ENCODE data around the gene TNC. TPM values are rescaled to one million over a fixed set of nuclear protein-coding genes. Genes with fewer than 3 reads are reported as not detected.

Gene TNC
- total RNA-seq, 6 experiments from 2014 or later = 51.6 to 86.3 (median 70.4) TPM

DNA sequence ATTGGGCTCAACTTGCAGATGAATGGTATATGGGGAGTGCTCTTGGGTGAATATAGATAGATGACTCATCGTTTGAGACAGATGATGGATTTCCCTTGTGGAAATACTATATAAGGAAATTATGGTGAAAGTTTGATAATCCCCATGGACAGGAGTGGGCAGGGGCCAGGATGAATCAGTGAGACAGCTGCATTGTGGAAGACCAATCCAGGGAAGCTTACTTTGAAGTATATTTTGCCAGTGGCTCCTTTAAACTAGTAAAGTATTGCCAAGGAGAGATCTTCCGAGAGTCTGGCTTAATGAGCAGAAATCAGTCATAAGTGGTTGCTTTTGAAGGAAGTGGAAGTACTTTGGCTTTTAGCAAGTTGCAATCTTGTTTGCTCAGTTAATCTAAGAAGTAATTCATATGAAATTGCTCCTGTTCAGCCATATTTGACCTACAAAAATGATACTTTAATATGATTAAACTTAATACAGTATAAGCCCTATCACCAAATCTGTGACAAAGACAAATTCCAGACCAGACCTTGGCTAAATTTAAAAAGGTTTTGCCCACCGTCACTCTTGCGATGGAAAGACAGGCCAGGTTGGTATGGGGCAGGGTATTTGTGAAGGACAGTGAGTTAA lies 9.3 kb upstream of the TNC start:
- Mint-ChIP-seq H3K9me3 (peaks cover 8% of the 10 kb centered on the region), H3K4me3 (no peak overlapping the region), H3K4me1 (ENCODE audit: low read depth) (peaks cover 18% of the 10 kb centered on the region), H3K27me3 (ENCODE audit: insufficient read depth) (no peaks in the 10 kb centered on the region; the same call in 1 of the 2 replicates), H3K27ac (no peak overlapping the region), H3K36me3 (ENCODE audit: low read depth) (peaks cover 8% of the 10 kb centered on the region)
- TF ChIP-seq, protein P1, sequence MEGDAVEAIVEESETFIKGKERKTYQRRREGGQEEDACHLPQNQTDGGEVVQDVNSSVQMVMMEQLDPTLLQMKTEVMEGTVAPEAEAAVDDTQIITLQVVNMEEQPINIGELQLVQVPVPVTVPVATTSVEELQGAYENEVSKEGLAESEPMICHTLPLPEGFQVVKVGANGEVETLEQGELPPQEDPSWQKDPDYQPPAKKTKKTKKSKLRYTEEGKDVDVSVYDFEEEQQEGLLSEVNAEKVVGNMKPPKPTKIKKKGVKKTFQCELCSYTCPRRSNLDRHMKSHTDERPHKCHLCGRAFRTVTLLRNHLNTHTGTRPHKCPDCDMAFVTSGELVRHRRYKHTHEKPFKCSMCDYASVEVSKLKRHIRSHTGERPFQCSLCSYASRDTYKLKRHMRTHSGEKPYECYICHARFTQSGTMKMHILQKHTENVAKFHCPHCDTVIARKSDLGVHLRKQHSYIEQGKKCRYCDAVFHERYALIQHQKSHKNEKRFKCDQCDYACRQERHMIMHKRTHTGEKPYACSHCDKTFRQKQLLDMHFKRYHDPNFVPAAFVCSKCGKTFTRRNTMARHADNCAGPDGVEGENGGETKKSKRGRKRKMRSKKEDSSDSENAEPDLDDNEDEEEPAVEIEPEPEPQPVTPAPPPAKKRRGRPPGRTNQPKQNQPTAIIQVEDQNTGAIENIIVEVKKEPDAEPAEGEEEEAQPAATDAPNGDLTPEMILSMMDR (IDR thresholded peaks at IDR 0.05) = no peak
- no peak for DNase-seq

DNA sequence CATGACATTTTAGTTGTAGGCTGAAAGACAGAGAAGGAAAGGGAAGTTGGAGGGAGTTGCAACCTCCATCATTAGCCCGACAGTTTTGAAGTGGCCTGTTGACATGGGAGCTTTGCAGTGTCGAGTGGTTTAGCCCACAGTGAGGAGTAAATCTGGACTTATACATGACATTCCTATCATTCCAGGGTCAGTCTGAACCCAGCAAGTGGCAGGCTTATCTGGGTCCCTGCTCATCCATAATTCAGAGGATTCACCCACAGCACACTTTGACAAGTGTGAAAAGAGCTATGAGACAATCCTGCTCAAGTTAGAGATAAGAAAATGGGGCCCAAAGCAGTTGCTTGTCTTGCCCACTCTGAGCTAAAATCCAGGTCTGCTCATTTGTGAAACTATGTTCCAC lies 8.4 kb upstream of the TNC start:
- Mint-ChIP-seq H3K27ac (no peak overlapping the region), H3K27me3 (ENCODE audit: insufficient read depth) (no peaks in the 10 kb centered on the region; the same call in 1 of the 2 replicates), H3K4me3 (no peak overlapping the region), H3K4me1 (ENCODE audit: low read depth) (peaks cover 22% of the 10 kb centered on the region), H3K36me3 (ENCODE audit: low read depth) (peaks cover 8% of the 10 kb centered on the region), H3K9me3 (peaks cover 8% of the 10 kb centered on the region)
- TF ChIP-seq, protein P1 (IDR thresholded peaks at IDR 0.05) = no peak
- no peak for DNase-seq

DNA sequence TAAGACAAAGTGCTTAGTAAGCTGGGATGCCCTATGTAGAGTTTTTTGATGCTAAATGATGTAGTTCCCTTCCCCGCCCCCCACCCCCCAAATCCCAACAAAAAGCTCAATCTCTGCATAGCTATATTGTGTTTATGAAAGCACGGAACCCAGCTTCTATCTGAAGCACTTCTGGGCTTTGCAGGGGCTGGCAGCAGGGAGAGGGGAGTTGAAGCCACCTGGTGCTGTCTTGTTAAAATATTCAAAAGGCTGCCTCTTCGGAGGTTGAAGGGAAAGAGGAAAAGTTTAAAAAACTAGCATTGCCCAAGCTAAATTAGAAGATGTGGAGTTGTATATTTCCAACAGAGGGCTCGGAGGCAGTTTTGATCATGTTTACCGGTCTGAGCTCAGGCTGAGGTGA lies 5.0 kb upstream of the TNC start:
- H3K27me3 Mint-ChIP-seq (ENCODE audit: insufficient read depth) = no peaks in the 10 kb centered on the region; the same call in 1 of the 2 replicates
- no peak overlapping the region for H3K4me3 Mint-ChIP-seq
- H3K27ac Mint-ChIP-seq = no peak overlapping the region
- peaks cover 8% of the 10 kb centered on the region for H3K36me3 Mint-ChIP-seq (ENCODE audit: low read depth)
- peaks cover 8% of the 10 kb centered on the region for H3K9me3 Mint-ChIP-seq
- H3K4me1 Mint-ChIP-seq (ENCODE audit: low read depth) = peaks cover 47% of the 10 kb centered on the region
- TF ChIP-seq, protein P1 (IDR thresholded peaks at IDR 0.05) = no peak
- DNase-seq = no peak

DNA sequence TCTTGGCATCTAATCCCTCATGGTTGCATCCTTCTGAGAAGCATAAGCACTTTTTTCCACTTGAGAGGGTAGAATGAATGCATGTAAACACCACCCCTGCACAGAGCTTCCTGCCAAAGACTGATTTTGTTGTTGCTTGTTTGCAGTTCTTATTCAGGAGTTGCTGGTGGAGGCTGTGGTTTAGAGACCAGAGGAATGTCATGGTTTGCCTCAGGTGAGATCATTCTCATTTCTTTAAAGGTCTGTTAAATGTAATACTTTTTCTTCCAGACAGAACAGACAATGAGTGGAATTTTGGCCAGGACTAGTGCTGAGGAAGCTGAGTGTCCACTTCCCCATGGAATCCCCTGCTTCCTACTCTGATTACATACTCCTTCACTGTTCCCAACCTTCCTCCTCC lies 3.2 kb upstream of the TNC start:
- Mint-ChIP-seq H3K4me3 (no peak overlapping the region), H3K27me3 (ENCODE audit: insufficient read depth) (no peaks in the 10 kb centered on the region; the same call in 1 of the 2 replicates), H3K36me3 (ENCODE audit: low read depth) (peaks cover 8% of the 10 kb centered on the region), H3K27ac (no peak overlapping the region), H3K9me3 (peaks cover 8% of the 10 kb centered on the region), H3K4me1 (ENCODE audit: low read depth) (peaks cover 49% of the 10 kb centered on the region)
- no peak for DNase-seq
- TF ChIP-seq, protein P1 (IDR thresholded peaks at IDR 0.05) = no peak

DNA sequence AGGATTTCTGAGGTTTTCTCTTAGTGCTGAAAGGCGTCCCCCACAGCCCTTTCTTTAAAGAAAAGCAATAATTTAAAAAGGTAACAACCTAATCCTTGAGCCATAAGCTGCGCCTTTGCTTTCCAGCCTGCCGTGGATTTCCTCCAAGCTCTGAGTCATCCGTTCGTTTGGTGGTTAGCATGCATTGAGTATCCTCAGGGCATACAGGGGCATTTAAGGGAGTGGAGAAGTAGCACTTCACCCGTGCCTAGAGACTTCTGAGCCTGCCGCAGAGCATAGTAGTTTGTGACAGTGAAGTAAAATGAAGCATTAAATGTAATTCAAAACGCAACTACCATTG lies 892 bp upstream of the TNC start:
- peak; percentile 97 for DNase-seq
- TF ChIP-seq, protein P1 (IDR thresholded peaks at IDR 0.05) = no peak
- Mint-ChIP-seq H3K27ac (peak overlapping the region; percentile 73), H3K4me3 (peak overlapping the region; percentile 92), H3K9me3 (no peaks in the 10 kb centered on the region), H3K4me1 (ENCODE audit: low read depth) (peaks cover 67% of the 10 kb centered on the region), H3K27me3 (ENCODE audit: insufficient read depth) (peaks cover 2% of the 10 kb centered on the region; the same call in 1 of the 2 replicates), H3K36me3 (ENCODE audit: low read depth) (peaks cover 10% of the 10 kb centered on the region)

Measured in HFFc6 (cell line).